Endodermal cell (in vitro differentiated cells): ENCODE measurements around the gene GSG1L. TPM values are rescaled to one million over a fixed set of nuclear protein-coding genes. Genes with fewer than 3 reads are reported as not detected.

Experiments used
- DNase-seq: peaks from one replicate; pipeline ENCODE4 v3.0.0-alpha.2; 2017
- H3K27ac ChIP-seq: 2 replicates; pipeline ENCODE4 v1.5.1; 2013; ENCODE audit warnings: mild to moderate bottlenecking, low read depth, low read length, moderate library complexity
- H3K27me3 ChIP-seq: 2 replicates; pipeline ENCODE4 v1.6.1; 2013; ENCODE audit warnings: mild to moderate bottlenecking, low read length, moderate library complexity; ENCODE audit not compliant: insufficient read depth, control insufficient read depth, poor library complexity, severe bottlenecking
- H3K36me3 ChIP-seq: 2 replicates; pipeline ENCODE4 v1.7.0; 2013; ENCODE audit warnings: mild to moderate bottlenecking, low read length, moderate library complexity; ENCODE audit not compliant: control insufficient read depth, insufficient read depth
- H3K4me1 ChIP-seq: one replicate; pipeline ENCODE4 v1.7.0; 2013; ENCODE audit warnings: low read length; ENCODE audit not compliant: control insufficient read depth, insufficient read depth
- H3K4me3 ChIP-seq: 2 replicates; pipeline ENCODE4 v1.5.1; 2013; ENCODE audit warnings: mild to moderate bottlenecking, low read length, moderate library complexity
- H3K9ac ChIP-seq: 2 replicates; pipeline ENCODE4 v1.6.1; 2013; ENCODE audit warnings: mild to moderate bottlenecking, low read length, moderate library complexity; ENCODE audit not compliant: poor library complexity, severe bottlenecking; ENCODE audit errors: extremely low read depth
- H3K9me3 ChIP-seq: 2 replicates; pipeline ENCODE4 v1.6.1; 2013; ENCODE audit warnings: mild to moderate bottlenecking, low read length, moderate library complexity; ENCODE audit not compliant: control insufficient read depth
- H3K27ac Mint-ChIP-seq: 2 replicates; pipeline ENCODE4 v1.8.0; 2020; ENCODE audit warnings: mixed read lengths
- H3K27me3 Mint-ChIP-seq: 2 replicates; pipeline ENCODE4 v1.8.0; 2021; ENCODE audit warnings: mild to moderate bottlenecking, mixed read lengths; ENCODE audit not compliant: insufficient read depth
- H3K36me3 Mint-ChIP-seq: 2 replicates; pipeline ENCODE4 v1.8.0; 2020; ENCODE audit warnings: low read depth, mixed read lengths
- H3K4me1 Mint-ChIP-seq: 2 replicates; pipeline ENCODE4 v1.8.0; 2020; ENCODE audit warnings: mixed read lengths
- H3K4me3 Mint-ChIP-seq: 2 replicates; pipeline ENCODE4 v1.8.0; 2020; ENCODE audit warnings: mild to moderate bottlenecking, moderate library complexity, mixed read lengths
- H3K9me3 Mint-ChIP-seq: 2 replicates; pipeline ENCODE4 v1.8.0; 2020; ENCODE audit warnings: mild to moderate bottlenecking, mixed read lengths
- CTCF ChIP-seq: fragments of 200-600 bp; sonication (generic); conservative IDR thresholded peaks from 2 replicates; pipeline ENCODE4 v1.5.0; 2021; ENCODE audit warnings: antibody characterized with exemption, mild to moderate bottlenecking
- WGBS, 2 experiments: methylation state at CpG; one replicate each; pipeline versions ENCODE4 v1.1.5 to v1.1.7; 2013; ENCODE audit warnings: missing lambda C conversion rate in 2 of 2, mixed read lengths in 1 of 2; ENCODE audit not compliant: insufficient coverage in 1 of 2, insufficient read length in 1 of 2; 5-methylcytosine and 5-hydroxymethylcytosine counted together
- total RNA-seq, 2 donors: library from RNA; stranded (reverse); fragmentation: NEBNext Ultra II Directional in 1 of 2; extraction: Animal tissue kit (Norgen Biotek cat#: 25700) in 1 of 2; gene quantifications; 2 replicates in 1 of 2; 3 replicates in 1 of 2; pipeline ENCODE4 v1.2.1, GENCODE V29; 2021

Gene GSG1L
- total RNA-seq, 2 donors from 2014 or later = 0.24 TPM; not detected in 1

GRCh38 chr16:27824786-27825185 lies 238.7 kb downstream of the GSG1L start:
- H3K36me3 Mint-ChIP-seq = no peaks in the 10 kb centered on the region
- no peaks in the 10 kb centered on the region for H3K36me3 ChIP-seq
- TF ChIP-seq CTCF = no peak

GRCh38 chr16:27824006-27824405 lies 239.5 kb downstream of the GSG1L start:
- H3K9me3 ChIP-seq = no peaks in the 10 kb centered on the region
- H3K36me3 ChIP-seq = no peaks in the 10 kb centered on the region
- no peaks in the 10 kb centered on the region for H3K27me3 ChIP-seq
- TF ChIP-seq CTCF = no peak
- Mint-ChIP-seq H3K4me1 (peaks cover 9% of the 10 kb centered on the region), H3K27me3 (peaks cover 10% of the 10 kb centered on the region), H3K27ac (no peak overlapping the region), H3K4me3 (no peak overlapping the region), H3K9me3 (peaks cover 2% of the 10 kb centered on the region), H3K36me3 (no peaks in the 10 kb centered on the region)
- no peak overlapping the region for H3K9ac ChIP-seq
- DNase-seq = peak; percentile 16
- 91 to 95% methylated on average over 6 to 7 of the region's 7 CpGs for WGBS, 2 experiments
- no peak overlapping the region for H3K4me3 ChIP-seq
- H3K27ac ChIP-seq = no peak overlapping the region
- H3K4me1 ChIP-seq = peaks cover 3% of the 10 kb centered on the region

More at GRCh38 chr16:27824786-27825185, 238.7 kb downstream of the GSG1L start:
- Histone ChIP-seq H3K9ac (no peak overlapping the region), H3K27me3 (no peaks in the 10 kb centered on the region), H3K27ac (no peak overlapping the region), H3K4me3 (no peak overlapping the region), H3K9me3 (peaks cover 3% of the 10 kb centered on the region), H3K4me1 (peaks cover 3% of the 10 kb centered on the region)
- H3K4me3 Mint-ChIP-seq = no peak overlapping the region
- H3K27ac Mint-ChIP-seq = no peak overlapping the region
- H3K4me1 Mint-ChIP-seq = peaks cover 9% of the 10 kb centered on the region
- peaks cover 6% of the 10 kb centered on the region for H3K9me3 Mint-ChIP-seq
- peaks cover 12% of the 10 kb centered on the region for H3K27me3 Mint-ChIP-seq
- DNase-seq = peak; percentile 17
- WGBS, 2 experiments = 85 to 86% methylated on average over 4 to 9 of the region's 9 CpGs

- Mint-ChIP-seq H3K9me3 (no peaks in the 10 kb centered on the region), H3K27me3 (peaks cover 10% of the 10 kb centered on the region), H3K4me1 (peaks cover 9% of the 10 kb centered on the region), H3K36me3 (no peaks in the 10 kb centered on the region), H3K27ac (no peak overlapping the region), H3K4me3 (no peak overlapping the region)
- peak; percentile 33 for DNase-seq
- Histone ChIP-seq H3K27me3 (no peaks in the 10 kb centered on the region), H3K4me1 (peaks cover 3% of the 10 kb centered on the region), H3K9ac (no peak overlapping the region), H3K36me3 (no peaks in the 10 kb centered on the region), H3K4me3 (no peak overlapping the region), H3K27ac (no peak overlapping the region), H3K9me3 (no peaks in the 10 kb centered on the region)
- WGBS, 2 experiments = 82 to 83% methylated on average over 3 to 8 of the region's 8 CpGs
- TF ChIP-seq CTCF = no peak
Observed at GRCh38 chr16:27823421-27823820, 240.1 kb downstream of the GSG1L start.
